AG08396 (cell line): ENCODE measurements around the gene ROS1.

Source experiments
- DNase-seq: peaks from one replicate; pipeline ENCODE4 v3.0.0; 2012; ENCODE audit warnings: low spot score, mixed read lengths

Gene ROS1

DNA sequence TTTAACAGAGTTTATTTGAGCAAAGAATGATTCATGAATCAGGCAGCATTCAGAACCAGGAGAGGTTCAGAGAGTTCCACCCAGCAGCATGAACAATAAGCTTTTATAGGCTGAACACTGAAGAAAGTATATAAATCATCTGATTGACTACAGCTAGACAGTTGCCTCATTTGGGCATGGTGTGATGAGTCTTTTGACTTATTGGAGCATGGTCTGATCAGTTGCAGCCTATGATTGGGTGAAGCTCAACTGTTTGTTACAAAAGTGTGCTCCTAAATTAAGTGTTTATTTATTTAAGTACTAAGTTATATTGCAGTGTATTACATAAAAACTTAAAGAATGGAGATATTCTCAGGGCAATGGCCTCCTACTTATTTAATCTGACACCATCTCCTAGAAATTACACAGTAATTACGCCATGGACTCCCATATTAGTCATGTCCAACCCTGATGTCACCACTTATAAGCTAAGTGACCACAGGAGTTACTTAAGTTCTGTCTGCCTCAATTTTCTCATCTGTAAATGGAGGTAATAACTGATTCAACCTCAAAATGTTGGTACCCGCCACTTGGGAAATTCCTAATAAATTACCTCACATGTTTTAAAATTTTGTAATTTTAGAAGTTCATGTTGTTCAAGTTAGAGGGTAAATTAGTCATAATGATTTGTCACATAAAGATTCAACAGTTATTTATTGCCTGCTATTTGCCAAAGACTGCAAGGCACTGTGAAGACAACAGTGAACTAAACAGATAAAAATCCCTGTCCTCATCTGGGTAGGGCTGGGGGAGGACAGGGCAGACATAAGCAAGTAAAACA lies 15.2 kb upstream of the ROS1 start:
- peak; percentile 25 for DNase-seq

GRCh38 chr6:117432273-117432672 lies 6.5 kb upstream of the ROS1 start:
- DNase-seq, result no peak

DNA sequence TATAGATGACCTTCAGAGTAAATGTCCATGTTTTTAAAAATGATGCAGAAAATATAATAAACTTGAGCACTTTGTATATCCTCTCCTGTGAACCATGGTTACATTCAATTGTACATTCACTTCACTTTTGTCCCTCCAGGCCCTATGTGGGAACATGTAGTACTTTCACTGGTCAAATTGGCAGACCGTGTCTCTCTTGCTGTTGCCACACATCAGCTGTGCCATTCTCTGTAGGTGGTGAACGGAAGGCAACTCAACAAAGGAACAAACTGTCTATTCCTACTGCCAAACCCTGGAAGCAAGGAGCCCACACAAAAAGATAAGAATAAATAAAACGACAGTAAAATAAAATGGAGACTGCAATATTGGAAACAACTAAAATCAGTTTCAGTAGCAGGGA lies 2.0 kb downstream of the ROS1 start:
- no peak for DNase-seq

DNA sequence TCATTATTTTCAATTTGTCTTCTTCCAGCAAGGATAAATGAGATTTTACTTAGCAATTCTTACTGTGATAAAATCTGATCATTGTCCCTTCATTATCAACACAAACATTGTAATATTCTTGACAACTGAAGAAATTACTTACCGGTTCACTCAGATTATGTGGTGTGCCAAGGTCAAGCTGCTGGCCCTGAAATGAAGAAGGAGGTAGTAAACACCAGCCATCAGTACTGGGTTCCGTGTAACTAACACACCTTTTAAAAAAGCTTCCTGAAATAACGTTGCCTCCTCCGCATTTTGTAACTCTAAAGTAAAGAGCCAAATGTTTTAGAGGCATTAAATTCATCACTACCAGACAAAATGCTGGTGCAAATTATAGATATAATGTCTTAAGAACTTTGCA lies 7.4 kb downstream of the ROS1 start:
- DNase-seq, result no peak

DNA sequence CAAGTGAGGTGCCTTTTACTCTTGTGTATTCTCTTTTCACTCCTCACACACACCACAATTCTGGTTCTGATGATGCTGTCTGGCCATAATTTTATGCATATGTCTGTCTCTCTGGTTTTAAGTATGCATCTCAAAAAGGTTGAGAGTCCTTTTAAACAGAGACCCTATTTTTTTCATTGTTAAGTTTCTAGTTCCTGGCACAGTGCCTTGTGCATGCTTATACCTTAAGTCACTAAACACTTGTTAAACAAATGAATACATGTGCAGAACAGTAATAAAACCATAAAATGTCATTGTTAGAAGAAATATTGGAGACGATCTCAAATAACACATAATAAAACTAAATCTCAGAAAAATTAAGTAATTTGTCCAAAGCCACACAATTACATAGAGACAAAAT lies 7.9 kb downstream of the ROS1 start:
- no peak for DNase-seq

DNA sequence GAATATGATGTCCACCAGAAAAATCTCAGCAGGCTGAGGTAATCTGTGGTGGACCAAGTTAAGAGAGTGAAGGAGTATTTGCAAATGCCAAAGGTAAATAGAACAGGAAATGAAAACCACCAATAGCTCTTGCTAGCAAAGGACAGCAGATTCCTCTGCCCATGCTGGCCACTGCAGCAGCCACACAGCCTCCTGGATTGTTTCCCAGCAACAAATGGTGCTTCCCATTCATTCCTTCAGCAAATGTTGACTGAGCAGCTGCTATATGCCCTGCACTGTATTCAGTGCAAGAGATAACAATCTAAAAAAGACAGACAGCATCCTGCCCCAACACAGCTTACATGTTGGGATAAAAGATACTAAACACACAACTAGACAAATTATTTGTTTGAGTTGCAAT lies 11.0 kb downstream of the ROS1 start:
- DNase-seq, result no peak

- DNase-seq, result no peak
Measured at GRCh38 chr6:117411474-117411873, 14.3 kb downstream of the ROS1 start.

DNA sequence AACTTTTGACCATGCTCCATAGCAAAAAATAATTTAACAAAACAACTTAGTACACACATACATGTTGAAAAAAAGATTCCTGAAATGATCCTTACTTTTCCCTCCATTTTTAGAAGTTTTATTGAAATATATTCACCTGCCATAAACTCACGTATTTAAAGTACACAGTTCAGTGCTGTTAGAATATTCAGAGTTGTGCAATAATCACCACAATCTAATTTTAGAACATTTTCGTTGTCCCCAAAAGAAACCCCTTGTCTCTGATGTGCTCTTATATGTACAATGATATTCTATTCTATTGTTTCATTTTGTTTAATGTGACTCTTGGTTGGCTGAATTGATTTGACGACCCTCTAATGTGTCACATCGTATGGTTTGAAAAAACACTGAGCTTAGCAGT lies 15.9 kb downstream of the ROS1 start:
- DNase-seq, result no peak

DNA sequence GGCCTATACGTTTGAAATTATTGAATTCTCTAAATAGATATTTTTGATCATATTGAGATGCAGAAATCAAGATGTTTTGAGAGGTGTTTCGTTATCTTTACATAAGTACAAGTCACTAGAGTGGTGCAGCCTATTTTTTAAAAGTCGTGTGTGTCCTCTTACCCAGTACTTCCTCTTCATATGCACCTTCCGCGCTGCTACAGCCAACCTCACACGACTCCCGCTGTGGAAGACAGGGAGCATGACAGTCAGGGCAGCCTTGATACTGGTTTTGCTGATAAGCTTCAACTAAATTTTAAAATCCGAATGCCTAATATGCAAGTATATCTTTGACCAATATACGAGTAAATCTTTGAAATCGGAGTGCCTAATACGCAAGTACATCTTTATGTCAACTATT lies 16.3 kb downstream of the ROS1 start:
- DNase-seq, result no peak

- no peak for DNase-seq
Measured at GRCh38 chr6:117404548-117404947, 21.2 kb downstream of the ROS1 start.

DNA sequence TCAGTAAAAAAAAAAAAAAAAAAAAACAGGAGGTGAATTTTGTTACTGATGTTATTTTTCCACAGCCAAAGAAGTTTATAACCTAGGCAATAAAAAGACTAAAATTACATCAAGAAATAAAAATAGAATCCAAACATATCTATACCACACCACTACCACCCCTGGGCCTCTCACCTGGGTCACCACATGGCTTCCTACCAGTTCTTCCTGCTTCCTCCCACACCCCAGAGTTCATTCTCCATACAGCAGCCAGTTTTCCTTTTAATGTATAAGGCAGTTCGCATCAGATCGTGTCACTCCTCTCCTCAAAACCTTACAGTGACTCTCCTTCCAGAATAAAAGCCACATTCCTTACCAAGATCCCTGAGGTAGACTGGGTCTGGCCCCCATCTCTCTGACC lies 23.9 kb downstream of the ROS1 start:
- DNase-seq, result no peak

DNA sequence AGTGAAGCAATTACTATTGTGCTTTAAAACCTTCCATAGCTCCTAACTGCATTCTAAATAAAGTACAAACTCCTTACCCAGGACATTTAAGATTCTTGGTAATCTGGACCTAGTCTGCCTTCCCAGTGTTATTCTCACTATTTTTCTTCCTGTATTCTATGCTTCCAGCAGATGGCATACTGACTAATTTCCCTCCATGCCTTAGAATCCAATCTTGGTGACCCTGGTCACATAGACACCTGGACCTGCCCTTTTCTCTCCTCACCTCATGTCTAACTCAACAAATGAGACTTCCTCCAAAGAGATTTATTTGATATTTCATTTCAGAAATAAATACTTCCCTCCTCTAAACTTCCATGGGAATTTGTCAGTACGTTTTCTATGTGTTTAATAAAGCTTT lies 25.8 kb downstream of the ROS1 start:
- DNase-seq, result peak; percentile 13

- DNase-seq, result no peak
Measured at GRCh38 chr6:117399126-117399525, 26.6 kb downstream of the ROS1 start.

GRCh38 chr6:117397536-117398227 lies 28.1 kb downstream of the ROS1 start:
- DNase-seq, result no peak

DNA sequence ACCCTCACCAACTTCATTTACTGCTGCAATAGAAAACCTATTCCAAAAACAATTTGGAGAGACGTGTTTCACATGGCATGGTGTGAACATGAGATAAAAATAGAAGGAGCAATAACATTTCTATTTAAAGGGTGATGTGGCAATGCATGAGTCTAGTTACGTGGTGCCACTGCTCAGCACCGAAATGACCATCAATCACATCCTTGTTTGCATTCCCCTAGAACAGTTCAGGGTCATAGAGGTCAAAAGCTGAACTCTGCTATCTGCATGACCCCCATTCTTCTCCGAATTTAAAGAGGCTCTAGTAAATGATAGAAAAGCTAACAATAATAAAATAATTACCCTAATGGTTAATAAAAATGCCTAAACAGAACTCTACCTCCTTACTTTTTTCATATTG lies 29.5 kb downstream of the ROS1 start:
- DNase-seq, result no peak

- DNase-seq, result no peak
Measured at GRCh38 chr6:117395164-117395563, 30.6 kb downstream of the ROS1 start.

- no peak for DNase-seq
Measured at GRCh38 chr6:117393045-117393444, 32.7 kb downstream of the ROS1 start.

GRCh38 chr6:117391874-117392583 lies 33.7 kb downstream of the ROS1 start:
- DNase-seq, result no peak

DNA sequence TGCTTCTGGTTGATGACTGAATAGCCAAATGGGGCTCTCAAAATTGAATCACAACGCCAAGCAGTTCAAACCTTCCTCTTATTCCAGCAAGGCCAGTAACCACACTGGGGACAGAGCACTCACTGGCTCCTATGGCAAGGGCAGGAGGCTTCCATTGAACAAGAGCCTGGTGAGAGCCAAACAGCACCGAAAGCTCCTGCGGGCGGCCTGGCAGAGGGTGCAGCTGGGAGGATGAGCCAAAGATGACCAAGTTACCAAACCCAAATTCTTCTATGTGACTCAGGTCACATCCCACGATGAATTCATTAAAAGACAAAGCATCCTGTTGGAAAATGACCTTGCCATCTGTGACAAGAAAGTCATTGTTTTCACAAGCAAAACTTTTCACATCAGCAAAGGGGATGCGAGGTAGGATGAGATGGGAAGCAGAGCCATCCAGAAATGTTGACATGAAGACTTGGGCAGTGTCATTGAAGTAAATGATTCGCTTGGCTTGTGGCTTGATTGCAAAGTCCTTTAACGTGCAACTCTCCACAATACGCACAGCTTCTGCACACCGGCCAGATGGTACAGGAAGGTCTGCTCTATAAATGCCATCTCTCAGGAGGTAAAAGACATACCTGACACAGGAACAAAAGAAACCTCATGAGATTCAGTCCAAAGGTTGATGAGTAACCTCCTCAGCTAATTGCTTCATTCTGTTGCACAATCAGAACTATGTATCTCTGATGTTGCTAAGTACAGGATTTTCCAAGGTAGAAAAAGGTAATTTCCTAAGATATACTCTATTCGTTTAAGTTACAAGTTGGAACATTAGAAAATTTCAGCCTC lies 36.3 kb downstream of the ROS1 start:
- no peak for DNase-seq

GRCh38 chr6:117387454-117387974 lies 38.2 kb downstream of the ROS1 start:
- no peak for DNase-seq

DNA sequence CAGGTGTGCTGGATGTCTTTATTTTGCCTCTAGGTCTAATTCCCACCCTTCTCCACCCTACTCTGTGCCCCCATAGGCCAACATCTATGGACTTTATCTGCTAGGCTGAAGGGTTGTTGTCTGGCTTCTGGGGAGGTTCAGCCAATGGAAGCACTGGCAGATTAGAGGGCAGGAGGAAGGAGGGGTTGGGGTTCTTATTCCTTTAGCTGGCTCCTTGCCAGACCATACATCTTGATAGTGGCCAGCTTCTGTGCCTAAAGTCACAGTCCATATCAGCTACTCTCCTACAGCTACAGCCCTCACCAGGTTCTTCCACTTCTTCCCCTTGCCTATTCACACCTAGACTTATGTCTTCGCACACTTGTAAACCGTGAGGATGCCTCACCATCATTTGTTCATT lies 41.1 kb downstream of the ROS1 start:
- no peak for DNase-seq

- DNase-seq, result no peak
Measured at GRCh38 chr6:117381749-117382148, 44.0 kb downstream of the ROS1 start.
